Measurements from ENCODE around the gene PDE4D.

The PDE4D gene

GRCh38 chr5:59238126-59238902 lies 655.2 kb downstream of the PDE4D start:
- DNase-seq = peak; percentile 8

DNA sequence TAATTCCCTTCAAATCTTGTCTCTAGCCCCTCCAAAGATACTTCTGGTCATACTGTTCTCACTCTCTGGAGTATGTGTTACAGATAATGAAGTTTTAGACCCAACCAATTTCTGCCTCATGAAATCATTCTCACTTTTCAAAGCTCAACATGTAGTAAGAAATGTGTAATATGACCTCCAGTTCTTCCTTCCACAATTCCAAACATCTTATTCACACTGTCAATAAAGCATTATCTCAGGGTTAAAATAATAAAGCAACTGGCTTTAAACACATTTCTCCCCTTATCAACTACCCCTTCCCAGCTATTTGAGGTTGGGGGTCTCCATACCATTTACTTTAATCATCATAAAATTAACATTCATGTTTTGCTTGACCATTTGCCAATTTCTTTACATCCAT lies 656.5 kb downstream of the PDE4D start:
- no peak for DNase-seq

- no peak for DNase-seq
These were observed 657.1 kb downstream of the PDE4D start for GRCh38 chr5:59236448-59236847.

DNA sequence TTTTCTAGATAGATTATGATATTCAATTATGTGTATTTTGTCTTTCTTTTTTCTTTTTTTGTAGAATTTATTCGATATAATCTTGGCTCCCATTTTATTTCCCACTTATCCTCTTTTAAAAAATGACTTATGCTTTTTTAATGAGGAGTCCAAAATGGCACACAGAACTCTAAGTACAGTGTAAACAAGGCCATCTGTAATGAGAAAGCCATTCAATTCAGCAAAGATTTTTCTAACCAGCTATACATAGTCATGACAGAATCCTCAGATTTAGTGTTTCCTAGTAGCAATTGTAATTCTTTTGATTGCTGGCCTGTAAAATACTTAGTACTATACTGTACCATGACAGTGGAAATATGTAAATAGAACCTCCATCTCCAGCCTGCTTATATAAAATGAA lies 659.3 kb downstream of the PDE4D start:
- no peak for DNase-seq

DNA sequence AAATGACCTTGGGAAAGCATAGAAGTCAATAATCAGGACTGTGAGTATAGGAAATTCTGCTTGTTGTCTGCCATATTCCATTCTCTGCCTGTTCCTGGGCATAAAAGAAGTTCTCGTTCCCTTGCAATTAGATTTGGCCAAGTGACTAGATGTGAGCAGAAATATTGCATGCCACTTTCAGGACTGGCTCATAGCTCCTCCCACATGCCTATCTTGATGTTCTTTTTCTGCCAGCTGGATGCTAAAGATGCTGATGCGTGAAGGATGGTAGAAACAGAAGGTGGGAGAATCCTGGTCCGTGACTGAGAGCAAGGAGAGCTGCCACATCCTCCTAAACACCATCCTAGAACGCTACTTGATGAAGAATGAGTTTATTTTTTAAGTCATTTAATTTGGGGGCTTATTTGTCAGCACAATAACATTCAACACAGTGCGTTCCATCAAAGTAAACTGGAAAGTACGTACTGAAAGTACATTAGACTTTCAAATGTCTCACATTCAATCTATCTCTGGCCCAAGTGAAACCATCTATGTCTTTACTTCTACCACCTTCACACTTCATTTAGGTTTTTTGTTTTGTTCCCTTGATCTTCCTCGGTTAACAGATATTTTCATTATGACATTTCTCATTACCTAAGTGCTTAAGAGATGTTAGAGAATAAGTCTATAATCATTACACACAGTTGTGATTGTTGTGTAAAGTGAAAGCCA lies 662.1 kb downstream of the PDE4D start:
- no peak for DNase-seq

DNA sequence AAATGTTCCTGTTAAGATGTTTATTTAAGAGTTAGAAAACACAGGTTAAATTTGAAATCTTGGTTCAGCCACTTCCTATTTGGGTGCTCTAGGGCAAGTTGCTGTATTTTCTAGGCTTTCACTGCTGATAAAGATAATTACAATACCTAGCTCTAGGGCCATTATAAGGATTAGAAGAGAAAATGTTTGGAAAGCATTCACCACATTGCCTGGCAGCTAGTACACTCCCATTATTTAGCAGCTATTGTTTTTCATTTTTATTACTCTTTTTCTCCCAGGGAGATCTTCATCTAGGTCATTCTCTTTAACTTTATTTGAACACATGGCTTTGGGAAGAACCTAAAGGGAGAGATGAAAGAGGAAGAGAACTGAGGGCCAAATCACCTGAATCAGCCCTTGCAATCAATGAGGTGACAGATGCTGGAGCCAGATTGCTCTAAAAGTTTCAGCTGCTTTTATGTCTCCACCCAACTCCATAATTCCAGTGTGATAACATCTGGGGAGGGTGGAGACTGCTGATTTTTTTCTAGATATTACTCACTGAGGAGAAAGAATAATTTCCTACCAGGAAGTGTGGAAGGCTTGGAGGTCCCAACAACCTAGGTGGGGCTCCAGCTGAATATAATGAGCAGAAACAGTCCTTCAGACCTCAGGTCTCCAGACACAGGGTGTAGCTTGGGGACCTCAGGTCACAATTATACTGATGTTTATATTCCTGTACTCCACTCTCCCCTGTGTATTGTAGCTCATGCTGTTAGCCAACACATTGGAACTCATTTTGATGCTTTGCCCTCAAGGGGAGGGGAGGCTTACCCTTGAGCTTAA lies 670.6 kb downstream of the PDE4D start:
- DNase-seq = no peak

- DNase-seq = no peak
These were observed 671.8 kb downstream of the PDE4D start for GRCh38 chr5:59221769-59222168.

DNA sequence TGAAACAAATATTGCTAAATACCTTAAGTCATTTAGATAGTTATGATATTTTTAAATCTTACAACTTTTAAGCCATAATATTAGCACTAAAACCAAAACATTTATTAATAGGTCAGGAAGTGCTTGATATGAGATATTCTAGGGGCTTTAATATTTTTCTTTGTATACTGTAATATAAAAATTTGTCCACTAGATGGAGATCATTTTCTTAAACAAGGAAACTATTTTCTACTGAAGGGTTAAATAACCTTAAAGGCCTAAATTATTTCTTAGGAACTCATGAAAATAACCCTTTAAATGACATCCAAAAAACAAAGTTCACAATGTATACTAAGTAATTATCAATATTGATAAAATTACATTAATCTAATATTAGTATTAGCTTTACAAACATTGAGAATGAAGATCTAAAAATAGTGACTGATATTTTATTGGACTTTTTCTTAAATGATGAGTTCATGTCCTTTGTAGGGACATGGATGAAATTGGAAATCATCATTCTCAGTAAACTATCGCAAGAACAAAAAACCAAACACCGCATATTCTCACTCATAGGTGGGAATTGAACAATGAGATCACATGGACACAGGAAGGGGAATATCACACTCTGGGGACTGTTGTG lies 675.0 kb downstream of the PDE4D start:
- no peak for DNase-seq

DNA sequence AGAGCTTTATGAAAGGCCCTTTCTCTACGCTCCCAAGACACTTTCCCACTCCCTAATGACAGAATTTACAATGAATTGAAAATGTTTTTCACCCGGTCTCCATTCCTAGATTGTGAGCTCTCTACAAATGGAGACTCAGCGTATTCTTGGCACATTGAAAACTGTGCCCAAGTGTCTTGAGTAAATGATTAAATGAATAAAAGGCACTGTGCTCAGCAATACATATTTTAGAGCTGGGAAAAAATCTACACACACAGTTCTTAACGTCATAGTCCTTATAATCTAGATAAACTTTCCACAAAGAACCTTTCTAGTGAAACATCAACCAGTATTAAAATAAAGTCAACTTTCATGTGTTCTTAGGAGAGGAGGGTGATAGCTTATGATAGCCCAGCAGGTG lies 676.7 kb downstream of the PDE4D start:
- DNase-seq = no peak

DNA sequence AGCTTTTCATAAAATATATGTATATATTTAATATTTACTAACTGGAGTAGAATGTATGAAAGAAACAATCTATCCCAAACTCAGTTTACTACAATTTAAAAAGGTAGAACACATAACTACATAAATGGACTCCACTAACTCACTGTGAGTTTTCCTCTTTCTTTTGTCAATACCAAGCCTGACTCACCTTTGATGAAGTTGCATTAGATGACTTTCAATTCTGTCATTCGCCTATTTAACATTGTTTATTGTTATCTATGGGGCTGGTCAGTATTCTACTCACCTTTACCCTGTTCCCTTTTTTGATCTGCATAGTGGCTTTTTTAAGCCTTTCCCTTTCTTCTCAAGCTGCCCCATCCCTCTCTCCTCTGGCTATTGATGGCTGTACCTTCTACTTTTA lies 680.9 kb downstream of the PDE4D start:
- no peak for DNase-seq

GRCh38 chr5:59209758-59210359 lies 683.7 kb downstream of the PDE4D start:
- no peak for DNase-seq

DNA sequence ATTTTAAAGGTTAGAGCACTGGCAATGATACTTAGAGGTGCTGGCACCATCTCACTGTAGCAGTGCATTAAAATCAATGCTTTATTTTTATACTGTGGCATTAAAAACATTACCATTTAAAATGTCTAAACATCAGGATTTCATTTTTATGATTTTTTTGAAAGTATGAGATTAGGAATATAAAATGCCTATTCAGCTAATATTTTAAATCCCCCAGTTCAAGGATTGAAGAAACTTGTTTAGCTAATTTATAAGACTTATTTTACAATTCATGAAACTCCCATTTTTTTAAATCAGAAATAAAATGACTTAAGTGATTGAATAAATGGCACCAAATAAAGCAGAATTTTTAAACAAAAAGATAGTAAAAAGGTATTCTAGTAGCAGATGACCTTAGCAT lies 685.1 kb downstream of the PDE4D start:
- no peak for DNase-seq

GRCh38 chr5:59207401-59207800 lies 686.1 kb downstream of the PDE4D start:
- no peak for DNase-seq

DNA sequence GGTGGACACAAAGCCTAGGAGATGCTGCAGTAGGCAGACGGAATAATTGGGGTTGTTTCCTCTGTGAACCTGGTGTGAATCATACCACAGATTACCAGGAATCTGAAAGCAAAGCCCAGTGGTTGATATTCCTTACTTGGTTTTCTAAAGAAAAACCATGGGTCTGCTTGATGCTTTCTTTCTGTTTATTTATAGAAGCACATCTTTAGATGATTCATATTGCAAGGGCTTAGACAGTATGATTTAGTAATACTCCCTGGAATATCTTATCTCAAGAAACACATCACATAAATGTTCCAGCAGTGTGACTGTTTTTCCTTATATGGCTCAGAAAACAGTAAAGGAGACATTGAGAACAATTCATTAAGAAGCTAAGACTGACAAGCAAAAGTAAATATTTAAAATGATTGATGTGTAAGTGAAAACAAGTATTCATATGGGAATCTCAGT lies 687.4 kb downstream of the PDE4D start:
- no peak for DNase-seq

GRCh38 chr5:59204114-59204897 lies 689.2 kb downstream of the PDE4D start:
- no peak for DNase-seq

DNA sequence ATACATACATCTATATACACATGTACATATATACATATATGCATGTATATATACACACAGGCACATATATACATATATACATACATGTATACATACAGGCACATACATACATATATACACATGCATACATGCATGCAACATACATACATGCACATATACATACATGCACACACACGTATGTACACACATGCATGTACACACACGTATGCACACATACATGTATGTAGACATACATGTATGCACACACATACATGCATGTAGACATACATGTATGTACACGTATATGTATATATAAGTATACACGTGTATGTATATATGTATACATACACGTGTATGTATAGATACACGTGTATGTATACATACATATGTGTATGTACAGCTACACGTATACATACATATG lies 693.7 kb downstream of the PDE4D start:
- no peak for DNase-seq

- DNase-seq = no peak
These were observed 694.7 kb downstream of the PDE4D start for GRCh38 chr5:59198832-59199231.

DNA sequence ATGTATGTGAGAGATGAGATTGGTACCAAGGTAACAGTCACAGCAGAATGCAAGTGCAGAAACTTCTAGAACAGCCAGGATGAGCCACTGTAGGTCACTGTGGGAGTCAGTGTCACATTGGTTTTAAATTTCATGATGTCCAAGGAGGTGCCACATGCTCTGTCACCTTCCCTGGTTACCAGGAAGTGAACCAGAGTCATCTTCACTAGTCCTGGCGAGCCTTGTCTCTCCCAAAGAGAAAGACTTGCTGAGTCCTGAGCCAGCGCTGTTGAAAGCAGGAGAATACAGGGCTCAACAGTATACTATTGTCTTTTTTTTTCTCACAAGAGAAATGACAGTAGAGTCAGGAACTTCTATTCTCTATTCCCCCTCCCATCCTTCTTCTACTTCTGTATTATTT lies 695.2 kb downstream of the PDE4D start:
- DNase-seq = no peak

- DNase-seq = no peak
These were observed 695.6 kb downstream of the PDE4D start for GRCh38 chr5:59197911-59198310.

DNA sequence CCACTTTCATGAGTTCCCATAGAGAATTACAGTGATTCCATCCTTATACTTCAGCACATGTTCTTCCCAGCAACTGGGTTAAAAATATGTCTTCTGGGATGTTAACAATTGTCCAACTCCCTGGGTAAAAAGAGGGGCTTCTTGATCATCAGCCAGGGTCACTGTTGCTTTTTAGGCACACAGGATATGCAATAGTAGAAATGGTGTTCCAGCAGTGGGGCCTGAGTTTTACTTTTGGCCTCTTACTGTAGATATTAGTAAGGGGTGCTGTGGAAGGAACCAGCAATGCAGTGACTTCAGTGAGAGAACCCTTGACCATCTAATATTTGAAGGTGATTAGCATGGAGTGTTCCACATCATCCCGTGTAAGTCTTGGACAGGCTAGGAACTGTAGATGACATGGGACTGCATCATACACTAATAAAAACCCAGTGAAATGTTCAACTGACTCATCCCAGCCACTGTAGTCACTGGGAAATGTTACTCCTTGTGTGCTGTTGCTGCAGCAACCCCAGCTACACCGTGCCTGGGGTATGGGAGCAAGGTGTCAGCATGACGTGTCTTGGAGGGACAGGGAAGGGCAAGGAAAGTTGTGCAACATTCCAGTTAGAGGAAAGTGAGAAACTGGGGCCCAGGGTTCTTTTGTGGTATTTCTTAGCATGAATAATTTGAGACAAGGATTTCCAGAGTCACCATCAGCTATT lies 699.8 kb downstream of the PDE4D start:
- no peak for DNase-seq

- DNase-seq = no peak
These were observed 702.8 kb downstream of the PDE4D start for GRCh38 chr5:59190746-59191145.

All from central memory CD4-positive, alpha-beta T cell (primary cell).